Activated T-cell treated with anti-CD3 and anti-CD28 coated beads, Interleukin-2, amount 50 U/mL, for 72 hours (primary cell): ENCODE data around the gene CYB561D2. TPM values are rescaled to one million over a fixed set of nuclear protein-coding genes. Genes with fewer than 3 reads are reported as not detected.
A peak's percentile ranks its signal among the peaks of the same experiment; 100 is the strongest.

Source experiments
- ATAC-seq, 2 donors: fragments of 150-1000 bp; cut with Tn5 transposase; replicated peaks in 1 of 2; 2 replicates each; pipeline ENCODE4 v1.10.0; 2021; ENCODE audit warnings: moderate library complexity in 2 of 2, mild to moderate bottlenecking in 1 of 2
- DNase-seq, 2 donors: peaks; one replicate each; pipeline ENCODE4 v3.0.0; 2021 to 2022; ENCODE audit warnings: mixed read lengths in 1 of 2
- H3K27ac Mint-ChIP-seq: one replicate; pipeline ENCODE4 v1.8.0; 2022; ENCODE audit warnings: mild to moderate bottlenecking, moderate library complexity, mixed read lengths
- H3K27me3 Mint-ChIP-seq: one replicate; pipeline ENCODE4 v1.8.0; 2022; ENCODE audit warnings: low read depth, mixed read lengths
- H3K36me3 Mint-ChIP-seq, 2 donors: one replicate each; pipeline ENCODE4 v1.8.0; 2022; ENCODE audit warnings: mixed read lengths in 2 of 2, mild to moderate bottlenecking in 1 of 2; ENCODE audit not compliant: insufficient read depth in 2 of 2
- H3K4me1 Mint-ChIP-seq: one replicate; pipeline ENCODE4 v1.8.0; 2022; ENCODE audit warnings: low read depth, mixed read lengths
- H3K4me3 Mint-ChIP-seq, 2 donors: one replicate each; pipeline ENCODE4 v1.8.0; 2022; ENCODE audit warnings: mild to moderate bottlenecking in 2 of 2, mixed read lengths in 2 of 2, moderate library complexity in 2 of 2
- H3K9me3 Mint-ChIP-seq, 2 donors: one replicate each; pipeline ENCODE4 v1.8.0; 2022; ENCODE audit warnings: mixed read lengths in 2 of 2
- total RNA-seq, 2 donors: library from RNA; stranded (reverse); gene quantifications; one replicate each; pipeline ENCODE4 v1.2.3, GENCODE V29; 2022

CYB561D2 gene
- total RNA-seq, 2 donors from 2014 or later, result 16.1 to 17.0 TPM

- peaks cover 47% of the 10 kb centered on the region for H3K4me1 Mint-ChIP-seq
- peak overlapping the region; percentile 86 to 92 for H3K4me3 Mint-ChIP-seq
- H3K27me3 Mint-ChIP-seq, result no peaks in the 10 kb centered on the region
- no peak for ATAC-seq
- DNase-seq, result no peak
- H3K36me3 Mint-ChIP-seq, result peaks cover 16 to 20% of the 10 kb centered on the region in 2 donors
- no peaks in the 10 kb centered on the region for H3K9me3 Mint-ChIP-seq
- peak overlapping the region; percentile 97 for H3K27ac Mint-ChIP-seq
Measured at GRCh38 chr3:50340147-50340447, 10.6 kb upstream of the CYB561D2 start.

GRCh38 chr3:50340448-50341329 is 10.0 kb upstream of the CYB561D2 start, which contains the start of gene RASSF1:
Gene RASSF1, minus strand, starts transcription at chr3:50340836. Its CDS starts 31 bp downstream, at chr3:50340805.
- DNase-seq (peak; percentile 67 to 83), ATAC-seq (peak; percentile 14 to 51)
- Mint-ChIP-seq H3K36me3 (peaks cover 12 to 17% of the 10 kb centered on the region in 2 donors), H3K27me3 (no peaks in the 10 kb centered on the region), H3K27ac (peak within 1 kb of the TSS; percentile 97), H3K4me3 (peak within 1 kb of the TSS; percentile 86 to 92), H3K9me3 (no peaks in the 10 kb centered on the region), H3K4me1 (peaks cover 46% of the 10 kb centered on the region)

GRCh38 chr3:50341537-50341936 is 9.1 kb upstream of the CYB561D2 start:
- peaks cover 10 to 15% of the 10 kb centered on the region in 2 donors for H3K36me3 Mint-ChIP-seq
- ATAC-seq (no peak), DNase-seq (no peak)
- H3K9me3 Mint-ChIP-seq, result no peaks in the 10 kb centered on the region
- no peaks in the 10 kb centered on the region for H3K27me3 Mint-ChIP-seq
- peaks cover 46% of the 10 kb centered on the region for H3K4me1 Mint-ChIP-seq
- peak overlapping the region; percentile 86 to 92 for H3K4me3 Mint-ChIP-seq
- no peak overlapping the region for H3K27ac Mint-ChIP-seq

GRCh38 chr3:50341996-50342650 is 8.5 kb upstream of the CYB561D2 start:
- Mint-ChIP-seq H3K27ac (no peak overlapping the region), H3K9me3 (no peaks in the 10 kb centered on the region), H3K4me3 (peak overlapping the region in 1 of 2 donors; percentile 86), H3K4me1 (peaks cover 48% of the 10 kb centered on the region), H3K36me3 (peaks cover 8 to 12% of the 10 kb centered on the region in 2 donors), H3K27me3 (no peaks in the 10 kb centered on the region)
- ATAC-seq (no peak), DNase-seq (no peak)

- ATAC-seq (no peak), DNase-seq (no peak)
- H3K9me3 Mint-ChIP-seq, result no peaks in the 10 kb centered on the region
- no peak overlapping the region for H3K27ac Mint-ChIP-seq
- peaks cover 54% of the 10 kb centered on the region for H3K4me1 Mint-ChIP-seq
- H3K4me3 Mint-ChIP-seq, result no peak overlapping the region
- H3K36me3 Mint-ChIP-seq, result peaks cover 8 to 13% of the 10 kb centered on the region in 2 donors
- no peaks in the 10 kb centered on the region for H3K27me3 Mint-ChIP-seq
Measured at GRCh38 chr3:50342813-50343633, 7.6 kb upstream of the CYB561D2 start.

GRCh38 chr3:50345008-50345407 is 5.7 kb upstream of the CYB561D2 start:
- H3K9me3 Mint-ChIP-seq, result no peaks in the 10 kb centered on the region
- no peak overlapping the region for H3K27ac Mint-ChIP-seq
- DNase-seq (no peak), ATAC-seq (no peak)
- H3K4me1 Mint-ChIP-seq, result peaks cover 46% of the 10 kb centered on the region
- peak overlapping the region; percentile 79 to 87 for H3K4me3 Mint-ChIP-seq
- no peaks in the 10 kb centered on the region for H3K27me3 Mint-ChIP-seq
- H3K36me3 Mint-ChIP-seq, result peaks cover 0 to 7% of the 10 kb centered on the region in 2 donors

GRCh38 chr3:50345586-50346234 is 5.0 kb upstream of the CYB561D2 start, which contains the start of gene ZMYND10:
Gene ZMYND10, minus strand, starts transcription at chr3:50345732. Its CDS starts 153 bp downstream, at chr3:50345579.
- Mint-ChIP-seq H3K36me3 (peaks cover 0 to 7% of the 10 kb centered on the region in 2 donors), H3K9me3 (no peaks in the 10 kb centered on the region), H3K4me1 (peaks cover 51% of the 10 kb centered on the region), H3K27me3 (no peaks in the 10 kb centered on the region), H3K27ac (peak within 1 kb of the TSS; percentile 48), H3K4me3 (peak within 1 kb of the TSS; percentile 79 to 87)
- DNase-seq, result peak; percentile 81 to 84
- peak; percentile 28 to 43 for ATAC-seq

- H3K4me1 Mint-ChIP-seq, result peaks cover 57% of the 10 kb centered on the region
- DNase-seq (peak; percentile 73 to 76), ATAC-seq (no peak)
- H3K27ac Mint-ChIP-seq, result peak overlapping the region; percentile 27
- H3K9me3 Mint-ChIP-seq, result no peaks in the 10 kb centered on the region
- peak overlapping the region in 1 of 2 donors; percentile 53 for H3K4me3 Mint-ChIP-seq
- peaks cover 0 to 7% of the 10 kb centered on the region in 2 donors for H3K36me3 Mint-ChIP-seq
- H3K27me3 Mint-ChIP-seq, result no peaks in the 10 kb centered on the region
Measured at GRCh38 chr3:50347187-50347813, 3.4 kb upstream of the CYB561D2 start.

GRCh38 chr3:50350213-50350526 is 492 bp upstream of the CYB561D2 start:
- Mint-ChIP-seq H3K27me3 (no peaks in the 10 kb centered on the region), H3K9me3 (no peaks in the 10 kb centered on the region), H3K4me3 (peak overlapping the region; percentile 92 to 94), H3K27ac (peak overlapping the region; percentile 80), H3K4me1 (peaks cover 64% of the 10 kb centered on the region), H3K36me3 (peaks cover 3 to 10% of the 10 kb centered on the region in 2 donors)
- ATAC-seq (no peak), DNase-seq (no peak)

GRCh38 chr3:50351323-50351697 is 648 bp downstream of the CYB561D2 start:
- Mint-ChIP-seq H3K9me3 (no peaks in the 10 kb centered on the region), H3K4me1 (peaks cover 63% of the 10 kb centered on the region), H3K27ac (peak overlapping the region; percentile 80), H3K36me3 (peaks cover 3 to 10% of the 10 kb centered on the region in 2 donors), H3K4me3 (peak overlapping the region; percentile 92 to 94), H3K27me3 (no peaks in the 10 kb centered on the region)
- no peak for DNase-seq
- ATAC-seq, result no peak

GRCh38 chr3:50352781-50353180 is 2.1 kb downstream of the CYB561D2 start:
- Mint-ChIP-seq H3K4me1 (peaks cover 65% of the 10 kb centered on the region), H3K27ac (no peak overlapping the region), H3K36me3 (peaks cover 3 to 10% of the 10 kb centered on the region in 2 donors), H3K9me3 (no peaks in the 10 kb centered on the region), H3K4me3 (no peak overlapping the region), H3K27me3 (no peaks in the 10 kb centered on the region)
- ATAC-seq, result no peak
- DNase-seq, result no peak
